GM12891 (cell line): ENCODE measurements around the gene VCP.

ENCODE experiments used
- PAX5 ChIP-seq: IDR thresholded peaks from 2 replicates; pipeline ENCODE4 v1.6.1; 2011; ENCODE audit warnings: low read length, moderate library complexity, mild to moderate bottlenecking; ENCODE audit not compliant: insufficient read depth, severe bottlenecking
- POLR2A ChIP-seq: IDR thresholded peaks from 2 replicates; pipeline ENCODE4 v1.6.1; 2011; ENCODE audit warnings: low read depth, low read length, control low read depth
- POLR2AphosphoS5 ChIP-seq: IDR thresholded peaks from 2 replicates; pipeline ENCODE4 v1.6.1; 2011; ENCODE audit warnings: low read depth, low read length, control low read depth
- POU2F2 ChIP-seq: IDR thresholded peaks from 2 replicates; pipeline ENCODE4 v1.6.1; 2011; ENCODE audit warnings: low read depth, mild to moderate bottlenecking, control low read depth, low read length, moderate library complexity
- SPI1 ChIP-seq: IDR thresholded peaks from 2 replicates; pipeline ENCODE4 v1.6.1; 2011; ENCODE audit warnings: low read depth, low read length, control low read depth
- TAF1 ChIP-seq: IDR thresholded peaks from 2 replicates; pipeline ENCODE4 v1.6.1; 2011; ENCODE audit warnings: low read depth, low read length, control low read depth

- no peak for TF ChIP-seq TAF1
- TF ChIP-seq POLR2A = no peak
- no peak for TF ChIP-seq PAX5
- no peak for TF ChIP-seq POLR2AphosphoS5
- no peak for TF ChIP-seq POU2F2
- TF ChIP-seq SPI1 = no peak
Observed at GRCh38 chr9:35104586-35104985, 32.2 kb upstream of the VCP start.
